ENCODE measurements around the gene SVOPL.
A peak's percentile ranks its signal among the peaks of the same experiment; 100 is the strongest.

Gene SVOPL

GRCh38 chr7:138573741-138574140 is 127.4 kb downstream of the SVOPL start:
- DNase-seq (ENCODE audit: low read depth), result no peak
- no peak for TF ChIP-seq CTCF (IDR thresholded peaks at IDR 0.05; ENCODE audit: insufficient read depth, low read depth, low read length, missing control alignments)
- H3K4me3 ChIP-seq (ENCODE audit: low read length), result no peak overlapping the region

GRCh38 chr7:138570715-138571114 is 130.4 kb downstream of the SVOPL start:
- DNase-seq (ENCODE audit: low read depth), result no peak
- no peak for TF ChIP-seq CTCF (IDR thresholded peaks at IDR 0.05; ENCODE audit: insufficient read depth, low read depth, low read length, missing control alignments)
- no peak overlapping the region for H3K4me3 ChIP-seq (ENCODE audit: low read length)

GRCh38 chr7:138569418-138569817 is 131.7 kb downstream of the SVOPL start:
- H3K4me3 ChIP-seq (ENCODE audit: low read length), result no peak overlapping the region
- no peak for TF ChIP-seq CTCF (IDR thresholded peaks at IDR 0.05; ENCODE audit: insufficient read depth, low read depth, low read length, missing control alignments)
- DNase-seq (ENCODE audit: low read depth), result no peak

- no peak for DNase-seq (ENCODE audit: low read depth)
- TF ChIP-seq CTCF (IDR thresholded peaks at IDR 0.05; ENCODE audit: insufficient read depth, low read depth, low read length, missing control alignments), result no peak
- no peak overlapping the region for H3K4me3 ChIP-seq (ENCODE audit: low read length)
Observed at GRCh38 chr7:138568655-138569054, 132.5 kb downstream of the SVOPL start.

- DNase-seq (ENCODE audit: low read depth), result peak; percentile 82
- TF ChIP-seq CTCF (IDR thresholded peaks at IDR 0.05; ENCODE audit: insufficient read depth, low read depth, low read length, missing control alignments), result no peak
- no peak overlapping the region for H3K4me3 ChIP-seq (ENCODE audit: low read length)
Observed at GRCh38 chr7:138565451-138566114, 135.6 kb downstream of the SVOPL start.

- no peak for TF ChIP-seq CTCF (IDR thresholded peaks at IDR 0.05; ENCODE audit: insufficient read depth, low read depth, low read length, missing control alignments)
- H3K4me3 ChIP-seq (ENCODE audit: low read length), result no peak overlapping the region
- no peak for DNase-seq (ENCODE audit: low read depth)
Observed at GRCh38 chr7:138565071-138565450, 136.1 kb downstream of the SVOPL start.

GRCh38 chr7:138564365-138564764 is 136.8 kb downstream of the SVOPL start:
- TF ChIP-seq CTCF (IDR thresholded peaks at IDR 0.05; ENCODE audit: insufficient read depth, low read depth, low read length, missing control alignments), result no peak
- DNase-seq (ENCODE audit: low read depth), result peak; percentile 76
- H3K4me3 ChIP-seq (ENCODE audit: low read length), result peak overlapping the region; percentile 7

Measured in epithelial cell of esophagus (primary cell).